Ovary (tissue), 3 donors: Measurements from ENCODE around the gene PDE4D.

Experiments
- EP300 ChIP-seq: sonication (generic); formaldehyde crosslinking; IDR thresholded peaks from one replicate; pipeline ENCODE4 v1.6.1; 2017; ENCODE audit warnings: antibody characterized with exemption
- POLR2A ChIP-seq: fragments of 450-650 bp; IDR thresholded peaks from one replicate; pipeline ENCODE4 v1.6.1; 2017; ENCODE audit warnings: antibody characterized with exemption, mild to moderate bottlenecking, moderate library complexity
- TF ChIP-seq, protein P1 (sequence below), 3 donors: fragments of 450-650 bp in 2 of 3; fragments of 200-600 bp in 1 of 3; IDR thresholded peaks; one replicate each; pipeline versions ENCODE4 v1.5.1 to v1.8.0; 2016 to 2022; ENCODE audit warnings: antibody characterized with exemption in 3 of 3, mild to moderate bottlenecking in 1 of 3
- donor health status: DM: no; HTN: no; CAD: no.

GRCh38 chr5:59282726-59283125 lies 610.8 kb downstream of the PDE4D start:
- TF ChIP-seq, protein P1, sequence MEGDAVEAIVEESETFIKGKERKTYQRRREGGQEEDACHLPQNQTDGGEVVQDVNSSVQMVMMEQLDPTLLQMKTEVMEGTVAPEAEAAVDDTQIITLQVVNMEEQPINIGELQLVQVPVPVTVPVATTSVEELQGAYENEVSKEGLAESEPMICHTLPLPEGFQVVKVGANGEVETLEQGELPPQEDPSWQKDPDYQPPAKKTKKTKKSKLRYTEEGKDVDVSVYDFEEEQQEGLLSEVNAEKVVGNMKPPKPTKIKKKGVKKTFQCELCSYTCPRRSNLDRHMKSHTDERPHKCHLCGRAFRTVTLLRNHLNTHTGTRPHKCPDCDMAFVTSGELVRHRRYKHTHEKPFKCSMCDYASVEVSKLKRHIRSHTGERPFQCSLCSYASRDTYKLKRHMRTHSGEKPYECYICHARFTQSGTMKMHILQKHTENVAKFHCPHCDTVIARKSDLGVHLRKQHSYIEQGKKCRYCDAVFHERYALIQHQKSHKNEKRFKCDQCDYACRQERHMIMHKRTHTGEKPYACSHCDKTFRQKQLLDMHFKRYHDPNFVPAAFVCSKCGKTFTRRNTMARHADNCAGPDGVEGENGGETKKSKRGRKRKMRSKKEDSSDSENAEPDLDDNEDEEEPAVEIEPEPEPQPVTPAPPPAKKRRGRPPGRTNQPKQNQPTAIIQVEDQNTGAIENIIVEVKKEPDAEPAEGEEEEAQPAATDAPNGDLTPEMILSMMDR (IDR thresholded peaks at IDR 0.05), result no peak
- no peak for TF ChIP-seq POLR2A
- TF ChIP-seq EP300, result no peak
